Body of pancreas (tissue), 4 donors: Measurements from ENCODE around the gene CCSER1. TPM values are rescaled to one million over a fixed set of nuclear protein-coding genes. Genes with fewer than 3 reads are reported as not detected.
A peak's percentile ranks its signal among the peaks of the same experiment; 100 is the strongest.

Source experiments
- ATAC-seq: fragments of 150-250 bp; one replicate; pipeline ENCODE4 v1.9.1; 2016
- DNase-seq, 4 donors: peaks; one replicate each; pipeline ENCODE4 v3.0.0-alpha.2; 2019
- H3K27ac ChIP-seq, 4 donors: fragments of 200-600 bp; sonication (generic); 1 replicate in 3 of 4; 2 replicates in 1 of 4; pipeline versions ENCODE4 v1.5.1 to v1.6.1; 2016 to 2019; ENCODE audit warnings: mild to moderate bottlenecking in 1 of 4, mixed read lengths in 1 of 4, moderate library complexity in 1 of 4
- H3K27me3 ChIP-seq, 2 donors: fragments of 200-600 bp; sonication (generic); one replicate each; pipeline ENCODE4 v1.6.0; 2016; ENCODE audit warnings: mild to moderate bottlenecking in 1 of 2
- H3K36me3 ChIP-seq, 2 donors: fragments of 200-600 bp; sonication (generic); replicated peaks in 1 of 2; 2 replicates each; pipeline ENCODE4 v1.5.1; 2016; ENCODE audit warnings: low read depth in 2 of 2; ENCODE audit not compliant: insufficient read depth in 1 of 2
- H3K4me1 ChIP-seq: fragments of 200-600 bp; sonication (generic); one replicate; pipeline ENCODE4 v1.6.0; 2016
- H3K4me3 ChIP-seq, 2 donors: fragments of 200-600 bp; sonication (generic); 1 replicate in 1 of 2; 2 replicates in 1 of 2; pipeline ENCODE4 v1.5.1; 2016 to 2019
- H3K9me3 ChIP-seq, 3 donors: fragments of 200-600 bp; sonication (generic); 1 replicate in 2 of 3; 2 replicates in 1 of 3; pipeline ENCODE4 v1.5.1; 2016
- CTCF ChIP-seq, 7 experiments: fragments of 450-650 bp in 4 of 7; fragments of 200-600 bp in 3 of 7; sonication (generic) in 3 of 7; IDR thresholded peaks; one replicate each; pipeline ENCODE4 v1.5.1; 2016 to 2019; ENCODE audit warnings: antibody characterized with exemption in 7 of 7
- POLR2A ChIP-seq, 3 donors: fragments of 450-650 bp; IDR thresholded peaks; one replicate each; pipeline ENCODE4 v1.6.1; 2016; ENCODE audit warnings: antibody characterized with exemption in 3 of 3, mild to moderate bottlenecking in 2 of 3
- WGBS, 2 donors: methylation state at CpG; one replicate each; pipeline ENCODE4 v1.1.5; 2017; 5-methylcytosine and 5-hydroxymethylcytosine counted together
- intact Hi-C: fragments of 100-400 bp; cut with DNase I; formaldehyde crosslinking; loops from one replicate; pipeline ENCODE4 v1.15.1; 2023
- total RNA-seq, 2 donors: library from RNA; depleted of rRNA; stranded (reverse); fragments of >200 nt; gene quantifications; one replicate each; pipeline ENCODE4 v1.1.0, GENCODE V29; 2016

Gene CCSER1
- total RNA-seq, 2 donors from 2014 or later = 13.2 to 14.5 TPM

- ATAC-seq (peak; percentile 64), DNase-seq (peak; percentile 54 to 74 (median 72))
- TF ChIP-seq CTCF (IDR thresholded peaks at IDR 0.05) (no peak), POLR2A (IDR thresholded peaks at IDR 0.05) (no peak)
- WGBS, 2 donors = 24 to 31% methylated on average over 8 of the region's 8 CpGs
- Histone ChIP-seq H3K4me1 (peaks cover 17% of the 10 kb centered on the region), H3K27ac (peak overlapping the region in 3 of 4 donors; percentile 62 to 83 (median 74)), H3K27me3 (no peaks in the 10 kb centered on the region), H3K9me3 (no peaks in the 10 kb centered on the region), H3K36me3 (no peaks in the 10 kb centered on the region), H3K4me3 (no peak overlapping the region)
- intact Hi-C loops = no loop called here
These were observed 1232.1 kb downstream of the CCSER1 start for GRCh38 chr4:91359041-91360031.

- 48% methylated on average over 1 of the region's 1 CpG for WGBS, 2 donors
- no peaks in the 10 kb centered on the region for H3K27me3 ChIP-seq
- no peak overlapping the region for H3K27ac ChIP-seq
- no peaks in the 10 kb centered on the region for H3K36me3 ChIP-seq
- no peak overlapping the region for H3K4me3 ChIP-seq
- no peaks in the 10 kb centered on the region for H3K9me3 ChIP-seq
- intact Hi-C loops = no loop called here
- ATAC-seq (no peak), DNase-seq (no peak)
- H3K4me1 ChIP-seq = peaks cover 17% of the 10 kb centered on the region
- TF ChIP-seq POLR2A (IDR thresholded peaks at IDR 0.05) (no peak), CTCF (IDR thresholded peaks at IDR 0.05) (no peak)
These were observed 1234.9 kb downstream of the CCSER1 start for GRCh38 chr4:91362125-91362524.

- no peaks in the 10 kb centered on the region for H3K27me3 ChIP-seq
- H3K4me3 ChIP-seq = no peak overlapping the region
- DNase-seq (no peak), ATAC-seq (no peak)
- H3K9me3 ChIP-seq = no peaks in the 10 kb centered on the region
- H3K27ac ChIP-seq = no peak overlapping the region
- H3K36me3 ChIP-seq = no peaks in the 10 kb centered on the region
- TF ChIP-seq CTCF (IDR thresholded peaks at IDR 0.05) (no peak), POLR2A (IDR thresholded peaks at IDR 0.05) (no peak)
- H3K4me1 ChIP-seq = no peaks in the 10 kb centered on the region
- intact Hi-C loops = no loop called here
These were observed 1239.4 kb downstream of the CCSER1 start for GRCh38 chr4:91366554-91366953.

GRCh38 chr4:91369116-91369515, 1241.9 kb downstream of the CCSER1 start:
- H3K4me1 ChIP-seq = no peaks in the 10 kb centered on the region
- WGBS, 2 donors = 84 to 92% methylated on average over 3 of the region's 3 CpGs
- no peak for DNase-seq
- no peak overlapping the region for H3K4me3 ChIP-seq
- no peaks in the 10 kb centered on the region for H3K27me3 ChIP-seq
- TF ChIP-seq POLR2A (IDR thresholded peaks at IDR 0.05) (no peak), CTCF (IDR thresholded peaks at IDR 0.05) (no peak)
- H3K36me3 ChIP-seq = no peaks in the 10 kb centered on the region
- H3K9me3 ChIP-seq = no peaks in the 10 kb centered on the region
- intact Hi-C loops = no loop called here
- ATAC-seq = no peak
- H3K27ac ChIP-seq = no peak overlapping the region
